IMR-90 (cell line): ENCODE data around the gene TACC3. TPM values are rescaled to one million over a fixed set of nuclear protein-coding genes. Genes with fewer than 3 reads are reported as not detected.

ENCODE experiments used
- ATAC-seq: fragments of 200-7000 bp; cut with Tn5 transposase; 2 replicates; pipeline ENCODE4 v1.9.1; 2020; ENCODE audit warnings: low read depth, mild to moderate bottlenecking, moderate library complexity
- BruUV-seq: library from RNA; stranded (reverse); fragments of 400-500 nt; replicated peaks from 2 replicates; lab custom pipeline; 2021; lab: Mats Ljungman, UMichigan
- CTCF ChIA-PET: fragments of 300-600 bp; formaldehyde crosslinking; extraction: SDS; loops from one replicate; lab custom pipeline; 2021; ENCODE audit warnings: antibody characterized with exemption; lab: Yijun Ruan, JAX
- POLR2A ChIA-PET: fragments of 300-600 bp; sonication (Branson Sonifier 250); formaldehyde crosslinking; loops from one replicate; lab custom pipeline; 2022; ENCODE audit warnings: antibody characterized with exemption; ENCODE audit not compliant: unreplicated experiment; lab: Charles Lee
- DNase-seq: peaks from one replicate; pipeline ENCODE4 v3.0.0; 2013
- H2AFZ ChIP-seq: replicated peaks from 2 replicates; pipeline ENCODE3; 2013; ENCODE audit warnings: low read length, mild to moderate bottlenecking; ENCODE audit not compliant: poor library complexity
- H2AK5ac ChIP-seq: 2 replicates; pipeline ENCODE4 v1.6.1; 2013; ENCODE audit warnings: low read depth, low read length, inconsistent platforms
- H2AK9ac ChIP-seq: replicated peaks from 2 replicates; pipeline ENCODE3; 2013; ENCODE audit warnings: mild to moderate bottlenecking, low read depth, low read length, moderate library complexity; ENCODE audit not compliant: poor library complexity
- H2BK120ac ChIP-seq: 2 replicates; pipeline ENCODE4 v1.6.1; 2013; ENCODE audit warnings: low read depth, low read length, inconsistent platforms
- H2BK15ac ChIP-seq: 3 replicates; pipeline ENCODE4 v1.6.1; 2013; ENCODE audit warnings: low read depth, low read length, inconsistent platforms
- H2BK20ac ChIP-seq: 2 replicates; pipeline ENCODE4 v1.6.1; 2013; ENCODE audit warnings: low read depth, mild to moderate bottlenecking, inconsistent platforms, low read length, moderate library complexity
- H2BK5ac ChIP-seq: 2 replicates; pipeline ENCODE4 v1.6.1; 2013; ENCODE audit warnings: mild to moderate bottlenecking, low read depth, low read length, inconsistent platforms; ENCODE audit not compliant: poor library complexity, severe bottlenecking
- H3K14ac ChIP-seq: replicated peaks from 2 replicates; pipeline ENCODE4 v1.6.1; 2013; ENCODE audit warnings: low read depth, low read length, inconsistent platforms
- H3K18ac ChIP-seq: 2 replicates; pipeline ENCODE4 v1.6.1; 2013; ENCODE audit warnings: low read depth, low read length, control low read depth
- H3K23ac ChIP-seq: 2 replicates; pipeline ENCODE4 v1.6.1; 2013; ENCODE audit warnings: low read depth, low read length, inconsistent platforms
- H3K27ac ChIP-seq: 2 replicates; pipeline ENCODE4 v1.5.1; 2013; ENCODE audit warnings: mild to moderate bottlenecking, control low read depth, low read length; ENCODE audit not compliant: insufficient read depth
- H3K27me3 ChIP-seq: 2 replicates; pipeline ENCODE4 v1.6.1; 2013; ENCODE audit warnings: low read length; ENCODE audit not compliant: control insufficient read depth, insufficient read depth
- H3K36me3 ChIP-seq: 2 replicates; pipeline ENCODE4 v1.6.1; 2013; ENCODE audit warnings: low read length, mixed read lengths; ENCODE audit not compliant: control insufficient read depth, insufficient read depth
- H3K4ac ChIP-seq: 2 replicates; pipeline ENCODE4 v1.6.1; 2013; ENCODE audit warnings: low read depth, low read length, inconsistent platforms
- H3K4me1 ChIP-seq: 2 replicates; pipeline ENCODE4 v1.6.1; 2013; ENCODE audit warnings: low read length, mixed read lengths; ENCODE audit not compliant: control insufficient read depth, insufficient read depth
- H3K4me2 ChIP-seq: 2 replicates; pipeline ENCODE4 v1.6.1; 2013; ENCODE audit warnings: low read depth, mild to moderate bottlenecking, control low read depth, low read length, moderate library complexity
- H3K4me3 ChIP-seq: 2 replicates; pipeline ENCODE4 v1.5.1; 2013; ENCODE audit warnings: low read depth, mild to moderate bottlenecking, control low read depth, low read length, moderate library complexity; ENCODE audit not compliant: insufficient read depth
- H3K56ac ChIP-seq: 2 replicates; pipeline ENCODE4 v1.6.1; 2013; ENCODE audit warnings: low read length, inconsistent platforms; ENCODE audit not compliant: insufficient read depth; ENCODE audit errors: extremely low read depth
- H3K79me1 ChIP-seq, 2 experiments: 2 replicates each; pipeline ENCODE4 v1.6.1; 2013; ENCODE audit warnings: low read length in 2 of 2, inconsistent platforms in 1 of 2, low read depth in 1 of 2
- H3K9ac ChIP-seq: 2 replicates; pipeline ENCODE4 v1.6.1; 2013; ENCODE audit warnings: low read depth, low read length, control low read depth
- H3K9me1 ChIP-seq: 2 replicates; pipeline ENCODE4 v1.6.1; 2013; ENCODE audit warnings: low read length, inconsistent platforms; ENCODE audit not compliant: insufficient read depth
- H3K9me3 ChIP-seq: 2 replicates; pipeline ENCODE4 v1.6.1; 2013; ENCODE audit warnings: low read length; ENCODE audit not compliant: control insufficient read depth, insufficient read depth
- H4K20me1 ChIP-seq: 2 replicates; pipeline ENCODE4 v1.6.1; 2013; ENCODE audit warnings: low read length, inconsistent platforms; ENCODE audit not compliant: insufficient read depth
- H4K5ac ChIP-seq: 2 replicates; pipeline ENCODE4 v1.6.1; 2013; ENCODE audit warnings: mild to moderate bottlenecking, low read depth, low read length, control low read depth
- H4K8ac ChIP-seq, 2 experiments: 2 replicates each; pipeline ENCODE4 v1.6.1; 2013; ENCODE audit warnings: low read depth in 2 of 2, low read length in 2 of 2, control low read depth in 1 of 2, inconsistent platforms in 1 of 2
- H4K91ac ChIP-seq: 2 replicates; pipeline ENCODE4 v1.6.1; 2013; ENCODE audit warnings: low read depth, low read length, inconsistent platforms; ENCODE audit not compliant: insufficient read depth
- BHLHE40 ChIP-seq: fragments of 150-350 bp; IDR thresholded peaks from 2 replicates; pipeline ENCODE4 v1.6.1; 2016; ENCODE audit warnings: mild to moderate bottlenecking, low read depth, low read length
- CHD1 ChIP-seq: IDR thresholded peaks from 2 replicates; pipeline ENCODE4 v1.6.1; 2012; ENCODE audit warnings: low read depth, low read length, improper control_type of control experiment
- MAZ ChIP-seq: IDR thresholded peaks from 2 replicates; pipeline ENCODE4 v1.6.1; 2012; ENCODE audit warnings: low read depth, mild to moderate bottlenecking, low read length, improper control_type of control experiment, moderate library complexity, borderline replicate concordance
- MXI1 ChIP-seq: IDR thresholded peaks from 2 replicates; pipeline ENCODE4 v1.6.1; 2012; ENCODE audit warnings: low read depth, mild to moderate bottlenecking, low read length, moderate library complexity, borderline replicate concordance
- NFE2L2 ChIP-seq: fragments of 150-350 bp; IDR thresholded peaks from 2 replicates; pipeline ENCODE4 v1.6.1; 2016; ENCODE audit warnings: low read depth, mild to moderate bottlenecking, low read length
- POLR2A ChIP-seq: IDR thresholded peaks from 2 replicates; pipeline ENCODE4 v1.6.1; 2012; ENCODE audit warnings: mild to moderate bottlenecking, low read depth, low read length
- RAD21 ChIP-seq: IDR thresholded peaks from 2 replicates; pipeline ENCODE4 v1.6.1; 2012; ENCODE audit warnings: low read length, improper control_type of control experiment
- RFX5 ChIP-seq: IDR thresholded peaks from 2 replicates; pipeline ENCODE4 v1.8.0; 2012; ENCODE audit warnings: low read depth, mild to moderate bottlenecking, low read length, moderate library complexity
- SMC3 ChIP-seq: fragments of 150-350 bp; IDR thresholded peaks from 2 replicates; pipeline ENCODE4 v1.6.1; 2016; ENCODE audit warnings: low read depth, mild to moderate bottlenecking, antibody characterized with exemption, low read length, moderate library complexity
- WGBS, 2 experiments: methylation state at CpG; one replicate each; pipeline versions ENCODE4 v1.1.5 to v1.1.7; 2013; ENCODE audit warnings: missing lambda C conversion rate in 2 of 2; ENCODE audit not compliant: insufficient read length in 1 of 2; ENCODE audit errors: extremely low coverage in 2 of 2; 5-methylcytosine and 5-hydroxymethylcytosine counted together
- dilution Hi-C: fragments of 300-500 bp; cut with HindIII; formaldehyde crosslinking; loops from one replicate; pipeline ENCODE4 v1.14.3; 2018; ENCODE audit warnings: low sequenced_read_pairs; ENCODE audit not compliant: unreplicated experiment
- in situ Hi-C: fragments of 300-500 bp; cut with MboI; formaldehyde crosslinking; loops from 3 replicates; pipeline ENCODE4 v1.14.3; 2019; ENCODE audit warnings: low sequenced_read_pairs, inconsistent platforms, mixed read lengths
- intact Hi-C: fragments of 100-400 bp; cut with micrococcal nuclease; formaldehyde crosslinking; loops from 2 replicates; pipeline ENCODE4 v1.10.0; 2022
- polyA plus RNA-seq, 3 experiments: library from polyadenylated mRNA; depleted of rRNA; stranded (reverse); fragments of >200 nt; gene quantifications; 2 replicates each; pipeline ENCODE4 v1.2.3, GENCODE V29; 2012; ENCODE audit warnings: low replicate concordance in 1 of 3
- total RNA-seq: library from RNA; depleted of rRNA; stranded (reverse); fragments of >200 nt; gene quantifications from 2 replicates; pipeline ENCODE4 v1.2.3, GENCODE V29; 2012
- TF ChIP-seq, protein P1 (sequence below): fragments of 150-350 bp; IDR thresholded peaks from 2 replicates; pipeline ENCODE4 v1.6.1; 2016; ENCODE audit warnings: low read depth, mild to moderate bottlenecking, low read length, moderate library complexity, borderline replicate concordance
- TF ChIP-seq, protein P2 (sequence below): fragments of 150-350 bp; IDR thresholded peaks from 2 replicates; pipeline ENCODE4 v1.6.1; 2017; ENCODE audit warnings: mild to moderate bottlenecking, antibody characterized with exemption, low read length, low read depth

TACC3 gene
- total and polyA plus RNA-seq, 2 of the 4 experiments (the other 2 are of a cell fraction) = 15.1 to 49.7 TPM

- TF ChIP-seq, protein P1, sequence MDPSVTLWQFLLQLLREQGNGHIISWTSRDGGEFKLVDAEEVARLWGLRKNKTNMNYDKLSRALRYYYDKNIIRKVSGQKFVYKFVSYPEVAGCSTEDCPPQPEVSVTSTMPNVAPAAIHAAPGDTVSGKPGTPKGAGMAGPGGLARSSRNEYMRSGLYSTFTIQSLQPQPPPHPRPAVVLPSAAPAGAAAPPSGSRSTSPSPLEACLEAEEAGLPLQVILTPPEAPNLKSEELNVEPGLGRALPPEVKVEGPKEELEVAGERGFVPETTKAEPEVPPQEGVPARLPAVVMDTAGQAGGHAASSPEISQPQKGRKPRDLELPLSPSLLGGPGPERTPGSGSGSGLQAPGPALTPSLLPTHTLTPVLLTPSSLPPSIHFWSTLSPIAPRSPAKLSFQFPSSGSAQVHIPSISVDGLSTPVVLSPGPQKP = no peak
These were observed 8.1 kb upstream of the TACC3 start (continued) for GRCh38 chr4:1713003-1713851.

DNA sequence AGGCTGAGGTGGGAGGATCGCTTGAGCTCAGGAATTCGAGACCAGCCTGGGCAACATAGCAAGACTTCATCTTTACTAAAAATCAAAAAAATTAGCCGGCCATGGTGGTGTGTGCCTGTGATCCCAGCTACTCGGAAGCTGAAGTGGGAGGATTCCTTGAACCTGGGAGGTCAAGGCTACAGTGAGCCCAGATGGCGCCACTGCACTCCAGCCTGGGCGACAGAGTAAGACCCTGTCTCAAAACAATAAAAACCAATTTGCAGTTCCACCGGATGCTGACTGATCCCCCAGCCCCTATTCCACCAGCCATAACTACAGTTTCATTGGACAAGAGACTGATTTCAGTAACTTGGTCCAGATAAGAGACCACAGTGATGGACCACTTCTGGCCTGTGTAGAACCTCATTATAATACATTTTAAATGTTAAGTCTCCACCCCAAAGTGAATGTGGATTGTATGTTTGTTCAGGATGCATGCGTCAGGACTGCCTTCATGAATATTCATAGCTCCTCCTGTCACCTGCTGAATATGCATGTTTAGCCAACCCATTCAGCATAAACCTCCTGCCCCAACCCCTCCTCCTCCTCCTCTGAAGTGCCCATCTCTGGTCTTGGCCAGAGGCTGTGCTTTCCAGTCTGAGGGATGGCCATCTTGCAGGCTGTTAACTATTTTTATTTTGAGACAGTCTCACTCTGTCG lies 6.9 kb upstream of the TACC3 start:
- intact Hi-C loops (no loop called here), dilution Hi-C loops (no loop called here), in situ Hi-C loops (no loop called here)
- Histone ChIP-seq H2BK15ac (no peak overlapping the region), H3K9me1 (peaks cover 10% of the 10 kb centered on the region; the same call in 1 of the 2 replicates), H4K5ac (no peak overlapping the region), H3K56ac (no peak overlapping the region), H3K9me3 (no peaks in the 10 kb centered on the region), H4K8ac (no peak overlapping the region), H3K4me3 (no peak overlapping the region), H2AFZ (no peak overlapping the region), H3K79me1 (peaks cover 26 to 82% of the 10 kb centered on the region in 2 experiments), H2BK5ac (no peak overlapping the region), H2AK5ac (no peak overlapping the region), H3K14ac (no peak overlapping the region), H3K4ac (no peak overlapping the region), H3K23ac (no peak overlapping the region), H4K91ac (no peak overlapping the region), H3K9ac (no peak overlapping the region), H2BK20ac (no peak overlapping the region), H3K4me2 (no peak overlapping the region), H4K20me1 (peaks cover 29% of the 10 kb centered on the region), H2AK9ac (no peak overlapping the region), H3K27ac (no peak overlapping the region), H2BK120ac (no peak overlapping the region), H3K4me1 (peaks cover 10% of the 10 kb centered on the region), H3K27me3 (no peaks in the 10 kb centered on the region), H3K18ac (no peak overlapping the region), H3K36me3 (peaks cover 17% of the 10 kb centered on the region)
- ATAC-seq (no peak), DNase-seq (no peak)
- CTCF ChIA-PET = no interaction called here
- no TSS peak for BruUV-seq
- 70% methylated on average over 4 of the region's 9 CpGs; no CpG with 5 or more reads in 1 of the 2 experiments for WGBS, 2 experiments
- POLR2A ChIA-PET = no interaction called here
- TF ChIP-seq RFX5 (no peak), POLR2A (no peak), RAD21 (no peak), MAZ (no peak), CHD1 (no peak), BHLHE40 (no peak), SMC3 (no peak), MXI1 (no peak), NFE2L2 (no peak)
- TF ChIP-seq, protein P2, sequence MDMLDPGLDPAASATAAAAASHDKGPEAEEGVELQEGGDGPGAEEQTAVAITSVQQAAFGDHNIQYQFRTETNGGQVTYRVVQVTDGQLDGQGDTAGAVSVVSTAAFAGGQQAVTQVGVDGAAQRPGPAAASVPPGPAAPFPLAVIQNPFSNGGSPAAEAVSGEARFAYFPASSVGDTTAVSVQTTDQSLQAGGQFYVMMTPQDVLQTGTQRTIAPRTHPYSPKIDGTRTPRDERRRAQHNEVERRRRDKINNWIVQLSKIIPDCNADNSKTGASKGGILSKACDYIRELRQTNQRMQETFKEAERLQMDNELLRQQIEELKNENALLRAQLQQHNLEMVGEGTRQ = no peak
